C4-2B (cell line): ENCODE measurements around the gene NBPF1.
"Not testable (repeated sequence)": the region's sequence is repeated elsewhere in the genome, so short reads cannot be mapped to it uniquely, and the experiment has no call there.

Experiments
- ZFX ChIP-seq: fragments of 450-650 bp; IDR thresholded peaks from 2 replicates; pipeline ENCODE4 v1.6.1; 2017
- TF ChIP-seq, protein P1 (sequence below): fragments of 450-650 bp; conservative IDR thresholded peaks from 2 replicates; pipeline ENCODE4 v1.5.1; 2017; ENCODE audit warnings: mild to moderate bottlenecking

DNA sequence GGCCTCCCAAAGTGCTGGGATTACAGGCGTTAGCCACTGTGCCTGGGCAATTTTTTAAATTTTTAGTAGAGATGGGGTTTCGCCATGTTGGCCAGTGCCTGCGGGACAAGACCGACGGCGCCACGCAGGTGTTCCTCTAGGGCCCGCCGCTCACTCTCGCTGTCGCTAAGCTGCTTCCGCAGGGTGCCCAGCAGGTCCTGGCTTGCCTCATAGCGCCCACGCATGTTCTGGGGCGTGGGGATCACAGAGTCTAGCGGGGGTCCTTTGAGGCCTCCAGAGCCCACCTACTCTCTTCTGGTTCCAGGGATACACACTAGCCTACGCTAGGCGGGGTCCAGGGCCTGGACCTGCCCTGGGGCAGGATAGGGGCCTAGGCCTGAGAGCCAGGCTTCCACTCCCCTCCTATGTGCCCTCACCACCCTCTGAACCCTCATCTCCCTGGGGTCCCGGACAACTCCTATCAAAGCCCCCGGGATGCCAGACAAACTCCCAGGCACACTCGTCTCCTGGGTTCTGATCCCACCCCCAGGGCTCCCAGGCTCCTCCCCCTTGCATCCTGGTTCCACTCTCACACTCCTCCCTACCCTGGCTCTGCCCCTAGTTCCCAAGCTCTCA, 16.7 kb upstream of the NBPF1 start:
- TF ChIP-seq, protein P1, sequence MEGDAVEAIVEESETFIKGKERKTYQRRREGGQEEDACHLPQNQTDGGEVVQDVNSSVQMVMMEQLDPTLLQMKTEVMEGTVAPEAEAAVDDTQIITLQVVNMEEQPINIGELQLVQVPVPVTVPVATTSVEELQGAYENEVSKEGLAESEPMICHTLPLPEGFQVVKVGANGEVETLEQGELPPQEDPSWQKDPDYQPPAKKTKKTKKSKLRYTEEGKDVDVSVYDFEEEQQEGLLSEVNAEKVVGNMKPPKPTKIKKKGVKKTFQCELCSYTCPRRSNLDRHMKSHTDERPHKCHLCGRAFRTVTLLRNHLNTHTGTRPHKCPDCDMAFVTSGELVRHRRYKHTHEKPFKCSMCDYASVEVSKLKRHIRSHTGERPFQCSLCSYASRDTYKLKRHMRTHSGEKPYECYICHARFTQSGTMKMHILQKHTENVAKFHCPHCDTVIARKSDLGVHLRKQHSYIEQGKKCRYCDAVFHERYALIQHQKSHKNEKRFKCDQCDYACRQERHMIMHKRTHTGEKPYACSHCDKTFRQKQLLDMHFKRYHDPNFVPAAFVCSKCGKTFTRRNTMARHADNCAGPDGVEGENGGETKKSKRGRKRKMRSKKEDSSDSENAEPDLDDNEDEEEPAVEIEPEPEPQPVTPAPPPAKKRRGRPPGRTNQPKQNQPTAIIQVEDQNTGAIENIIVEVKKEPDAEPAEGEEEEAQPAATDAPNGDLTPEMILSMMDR = not testable (repeated sequence)
- TF ChIP-seq ZFX = not testable (repeated sequence)
